Mucosa of rectum (tissue), 2 donors: ENCODE results near the gene DMWD.
A peak's percentile ranks its signal among the peaks of the same experiment; 100 is the strongest.

ENCODE experiments used
- H3K27ac ChIP-seq, 2 donors: one replicate each; pipeline ENCODE4 v1.7.0; 2013; ENCODE audit warnings: inconsistent platforms in 2 of 2, low read depth in 2 of 2, low read length in 2 of 2
- H3K27me3 ChIP-seq, 2 donors: one replicate each; pipeline ENCODE4 v1.7.0; 2013; ENCODE audit warnings: low read length in 2 of 2; ENCODE audit not compliant: control insufficient read depth in 2 of 2, insufficient read depth in 2 of 2
- H3K36me3 ChIP-seq, 2 donors: one replicate each; pipeline ENCODE4 v1.7.0; 2013; ENCODE audit warnings: low read length in 2 of 2; ENCODE audit not compliant: control insufficient read depth in 2 of 2, insufficient read depth in 2 of 2
- H3K4me1 ChIP-seq, 2 donors: one replicate each; pipeline ENCODE4 v1.7.0; 2013; ENCODE audit warnings: low read length in 2 of 2, mild to moderate bottlenecking in 1 of 2; ENCODE audit not compliant: control insufficient read depth in 2 of 2, insufficient read depth in 2 of 2
- H3K4me3 ChIP-seq, 2 donors: one replicate each; pipeline ENCODE4 v1.7.0; 2013; ENCODE audit warnings: low read length in 2 of 2
- H3K9ac ChIP-seq, 2 donors: one replicate each; pipeline ENCODE4 v1.7.0; 2013; ENCODE audit warnings: low read length in 2 of 2, low read depth in 1 of 2, mild to moderate bottlenecking in 1 of 2
- H3K9me3 ChIP-seq, 2 donors: one replicate each; pipeline ENCODE4 v1.7.0; 2013; ENCODE audit warnings: low read length in 2 of 2; ENCODE audit not compliant: control insufficient read depth in 2 of 2
- donor health status: healthy.
- donor health status: Normal muscosa, but diverticular disease.

Gene DMWD

GRCh38 chr19:45779231-45780145 lies 13.2 kb downstream of the DMWD start:
- no peaks in the 10 kb centered on the region for H3K27me3 ChIP-seq
- H3K4me3 ChIP-seq: peak overlapping the region; percentile 59 to 61
- peaks cover 17 to 22% of the 10 kb centered on the region in 2 donors for H3K4me1 ChIP-seq
- peak overlapping the region in 1 of 2 donors; percentile 44 for H3K9ac ChIP-seq
- H3K9me3 ChIP-seq: no peaks in the 10 kb centered on the region
- peaks cover 9 to 10% of the 10 kb centered on the region in 2 donors for H3K36me3 ChIP-seq
- H3K27ac ChIP-seq: peak overlapping the region in 1 of 2 donors; percentile 58

GRCh38 chr19:45778010-45778661 lies 14.5 kb downstream of the DMWD start:
- H3K27ac ChIP-seq: no peak overlapping the region
- H3K4me3 ChIP-seq: no peak overlapping the region
- H3K9me3 ChIP-seq: no peaks in the 10 kb centered on the region
- no peak overlapping the region for H3K9ac ChIP-seq
- H3K4me1 ChIP-seq: peaks cover 15 to 26% of the 10 kb centered on the region in 2 donors
- peaks cover 9 to 10% of the 10 kb centered on the region in 2 donors for H3K36me3 ChIP-seq
- no peaks in the 10 kb centered on the region for H3K27me3 ChIP-seq

GRCh38 chr19:45777395-45777961 lies 15.2 kb downstream of the DMWD start:
- no peak overlapping the region for H3K9ac ChIP-seq
- H3K9me3 ChIP-seq: no peaks in the 10 kb centered on the region
- H3K36me3 ChIP-seq: peaks cover 9 to 10% of the 10 kb centered on the region in 2 donors
- no peaks in the 10 kb centered on the region for H3K27me3 ChIP-seq
- no peak overlapping the region for H3K4me3 ChIP-seq
- peaks cover 17 to 32% of the 10 kb centered on the region in 2 donors for H3K4me1 ChIP-seq
- no peak overlapping the region for H3K27ac ChIP-seq

DNA sequence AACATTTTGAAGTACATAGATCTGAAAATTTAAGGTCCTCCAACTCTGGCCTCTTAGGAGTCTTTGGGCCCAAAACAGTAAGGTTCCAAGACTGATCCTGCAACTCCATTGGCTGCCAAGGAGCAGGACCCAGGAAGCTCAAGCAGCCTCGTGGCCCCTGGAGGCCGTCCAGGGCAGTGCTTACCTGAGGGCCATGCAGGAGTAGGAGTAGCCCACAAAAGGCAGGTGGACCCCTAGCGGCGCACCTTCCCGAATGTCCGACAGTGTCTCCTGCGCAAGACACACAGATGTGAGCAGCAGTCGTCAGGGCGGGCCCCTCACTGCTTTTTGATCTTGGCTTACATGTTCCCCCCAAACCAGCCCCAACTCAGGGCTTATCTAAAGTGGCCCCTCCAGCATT lies 17.9 kb downstream of the DMWD start:
- Histone ChIP-seq H3K27ac (no peak overlapping the region), H3K9ac (no peak overlapping the region), H3K9me3 (no peaks in the 10 kb centered on the region), H3K4me1 (peaks cover 16 to 30% of the 10 kb centered on the region in 2 donors), H3K4me3 (no peak overlapping the region), H3K27me3 (no peaks in the 10 kb centered on the region), H3K36me3 (peaks cover 9 to 10% of the 10 kb centered on the region in 2 donors)

DNA sequence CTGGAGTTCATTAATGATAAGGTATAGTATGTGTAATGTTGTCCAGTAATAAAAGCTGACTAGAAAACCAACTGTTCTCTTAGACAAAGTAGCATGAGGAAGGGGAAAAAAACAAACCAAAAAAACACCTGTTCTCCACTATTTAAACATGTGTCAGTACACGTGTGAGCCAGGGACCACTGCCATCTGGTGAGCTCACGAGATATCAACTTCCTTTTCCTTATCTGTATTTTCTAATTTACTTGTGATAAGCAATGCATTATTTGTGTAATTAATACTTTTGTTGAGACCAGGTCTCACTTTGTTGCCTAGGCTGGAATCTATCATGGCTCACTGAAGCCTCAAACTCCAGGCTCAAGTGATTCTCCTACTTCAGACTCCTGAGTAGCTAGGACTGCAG lies 19.3 kb downstream of the DMWD start:
- Histone ChIP-seq H3K4me3 (no peak overlapping the region), H3K9me3 (no peaks in the 10 kb centered on the region), H3K27ac (no peak overlapping the region), H3K9ac (no peak overlapping the region), H3K4me1 (peaks cover 10 to 24% of the 10 kb centered on the region in 2 donors), H3K36me3 (peaks cover 9 to 10% of the 10 kb centered on the region in 2 donors), H3K27me3 (no peaks in the 10 kb centered on the region)

DNA sequence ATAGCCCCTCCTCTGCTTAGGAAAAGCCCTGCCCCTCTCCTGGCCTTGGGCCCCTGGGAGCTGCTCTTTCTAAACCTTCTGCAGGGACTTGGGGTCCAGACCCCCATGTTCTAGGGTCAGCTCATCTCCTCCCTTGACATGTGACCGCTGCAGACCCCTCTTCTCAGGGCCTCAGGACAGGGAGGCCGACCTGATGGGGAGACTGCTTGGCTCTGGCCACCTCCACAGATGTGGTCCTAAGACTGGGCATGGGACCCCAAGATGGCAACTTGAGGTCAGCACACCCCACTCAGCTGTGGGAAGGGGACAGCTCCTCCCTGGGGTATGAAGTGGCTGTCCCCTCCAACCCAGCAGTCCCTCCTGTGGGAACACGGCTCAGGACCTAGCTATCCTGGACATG lies 19.7 kb downstream of the DMWD start:
- Histone ChIP-seq H3K9me3 (no peaks in the 10 kb centered on the region), H3K4me1 (peaks cover 10 to 24% of the 10 kb centered on the region in 2 donors), H3K27me3 (no peaks in the 10 kb centered on the region), H3K27ac (peak overlapping the region in 1 of 2 donors; percentile 63), H3K36me3 (peaks cover 9 to 10% of the 10 kb centered on the region in 2 donors), H3K9ac (no peak overlapping the region), H3K4me3 (no peak overlapping the region)

DNA sequence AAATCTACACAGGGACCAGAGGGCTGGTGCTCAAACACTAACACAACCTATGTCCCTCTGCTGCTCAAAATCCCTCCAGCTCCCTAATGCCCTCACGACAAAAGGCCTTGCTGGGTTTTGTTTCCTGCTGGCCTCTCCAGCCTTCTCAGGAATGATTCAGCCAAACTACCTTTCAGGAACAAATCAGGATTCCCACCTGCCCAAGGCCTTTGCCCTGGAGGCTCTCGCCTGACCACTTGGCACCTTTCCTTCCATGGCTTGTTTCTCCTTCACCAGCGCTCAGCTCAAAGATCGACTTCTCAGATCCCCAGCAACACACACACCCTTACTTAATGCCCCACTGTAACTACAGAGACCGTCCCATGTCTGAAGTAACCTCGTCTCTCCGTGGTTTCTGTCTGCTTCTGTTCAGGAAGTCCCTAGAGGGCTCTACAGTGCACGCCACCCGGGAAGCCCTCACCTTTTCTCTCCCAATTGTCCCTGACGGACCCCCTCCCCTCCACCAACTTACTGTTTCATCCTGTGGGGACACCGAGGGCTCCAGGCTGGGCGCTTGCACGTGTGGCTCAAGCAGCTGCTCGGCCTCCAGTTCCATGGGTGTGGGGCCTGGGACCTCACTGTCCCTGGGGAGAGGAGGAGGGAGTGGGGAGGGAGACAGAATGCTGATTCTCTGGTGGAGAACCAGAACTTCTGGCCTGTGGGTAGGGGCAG lies 20.4 kb downstream of the DMWD start:
- Histone ChIP-seq H3K9ac (peak overlapping the region in 1 of 2 donors; percentile 37), H3K27me3 (no peaks in the 10 kb centered on the region), H3K9me3 (no peaks in the 10 kb centered on the region), H3K27ac (peak overlapping the region; percentile 10 to 63), H3K4me3 (no peak overlapping the region), H3K36me3 (peaks cover 7 to 8% of the 10 kb centered on the region in 2 donors), H3K4me1 (peaks cover 10 to 24% of the 10 kb centered on the region in 2 donors)

DNA sequence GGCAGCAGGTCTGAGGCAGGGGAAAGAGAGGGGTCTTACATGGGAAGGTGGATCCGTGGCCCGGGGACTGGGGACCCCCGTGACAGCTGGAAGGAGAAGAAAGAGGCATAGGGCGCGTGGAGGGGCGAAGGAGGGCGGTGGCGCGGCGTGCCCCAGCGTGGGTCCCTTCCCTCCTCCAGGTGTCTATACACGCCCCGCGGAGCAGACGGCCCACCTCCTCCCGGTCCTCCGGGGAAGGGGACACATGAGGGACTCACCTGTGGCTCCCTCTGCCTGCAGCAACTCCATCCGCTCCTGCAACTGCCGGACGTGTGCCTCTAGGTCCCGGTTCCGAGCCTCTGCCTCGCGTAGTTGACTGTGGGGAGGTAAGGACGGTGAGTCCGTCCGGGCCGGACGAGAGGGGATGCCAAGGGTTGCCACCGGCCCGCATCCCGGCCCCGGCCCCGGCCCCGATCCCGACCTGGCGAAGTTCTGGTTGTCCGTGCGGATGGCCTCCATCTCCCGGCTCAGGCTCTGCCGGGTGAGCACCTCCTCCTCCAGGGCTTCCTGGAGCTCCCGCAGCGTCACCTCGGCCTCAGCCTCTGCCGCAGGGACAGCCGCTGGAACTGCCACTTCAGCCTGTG lies 21.2 kb downstream of the DMWD start:
- peaks cover 15 to 30% of the 10 kb centered on the region in 2 donors for H3K4me1 ChIP-seq
- no peaks in the 10 kb centered on the region for H3K27me3 ChIP-seq

More for the DNA sequence above, 21.2 kb downstream of the DMWD start:
- Histone ChIP-seq H3K27ac (peak overlapping the region in 1 of 2 donors; percentile 97), H3K9ac (peak overlapping the region; percentile 72 to 75), H3K9me3 (no peaks in the 10 kb centered on the region), H3K36me3 (no peaks in the 10 kb centered on the region), H3K4me3 (peak overlapping the region; percentile 58 to 67)
